Fibroblast of upper back skin (primary cell): ENCODE measurements around the gene HMGN1.

Experiments used
- DNase-seq: peaks from one replicate; pipeline ENCODE4 v3.0.0-alpha.2; 2013

HMGN1 gene

DNA sequence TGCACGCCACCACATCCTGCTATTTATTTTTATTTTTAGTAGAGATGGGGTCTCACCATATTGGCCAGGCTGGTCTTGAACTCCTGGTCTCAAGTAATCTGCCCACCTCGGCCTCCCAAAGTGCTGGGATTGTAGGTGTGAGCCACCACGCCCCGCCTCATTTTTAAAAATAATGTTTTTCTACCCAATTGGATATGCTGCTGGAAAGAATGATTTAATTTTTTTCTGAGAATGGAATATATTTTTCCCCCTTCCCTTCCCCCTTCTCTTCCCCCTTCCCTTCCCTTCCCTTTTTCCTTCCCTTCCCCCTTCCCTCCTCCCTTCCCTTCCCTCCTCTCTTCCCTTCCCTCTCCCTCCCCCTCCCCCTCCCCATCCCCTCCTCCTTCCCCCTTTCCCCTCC, 17.7 kb upstream of the HMGN1 start:
- no peak for DNase-seq

DNA sequence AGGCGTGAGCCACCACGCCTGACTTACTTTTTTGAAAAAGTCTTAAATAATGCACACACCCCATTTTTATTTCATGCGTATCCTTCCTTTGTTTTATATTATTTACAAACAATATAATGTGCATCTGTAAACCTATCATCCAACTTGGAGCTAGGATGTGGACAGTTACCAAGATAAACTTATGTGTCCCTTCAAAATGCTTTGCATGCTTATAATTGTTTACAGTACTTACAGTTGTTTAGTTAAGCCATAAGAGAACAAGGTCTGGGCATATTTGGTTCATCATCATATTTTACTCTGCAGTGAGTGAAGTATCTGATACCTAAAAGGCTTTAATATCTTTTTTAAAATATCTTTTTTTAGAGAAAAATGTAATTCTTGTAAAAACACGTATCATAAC, 16.1 kb upstream of the HMGN1 start:
- no peak for DNase-seq

DNA sequence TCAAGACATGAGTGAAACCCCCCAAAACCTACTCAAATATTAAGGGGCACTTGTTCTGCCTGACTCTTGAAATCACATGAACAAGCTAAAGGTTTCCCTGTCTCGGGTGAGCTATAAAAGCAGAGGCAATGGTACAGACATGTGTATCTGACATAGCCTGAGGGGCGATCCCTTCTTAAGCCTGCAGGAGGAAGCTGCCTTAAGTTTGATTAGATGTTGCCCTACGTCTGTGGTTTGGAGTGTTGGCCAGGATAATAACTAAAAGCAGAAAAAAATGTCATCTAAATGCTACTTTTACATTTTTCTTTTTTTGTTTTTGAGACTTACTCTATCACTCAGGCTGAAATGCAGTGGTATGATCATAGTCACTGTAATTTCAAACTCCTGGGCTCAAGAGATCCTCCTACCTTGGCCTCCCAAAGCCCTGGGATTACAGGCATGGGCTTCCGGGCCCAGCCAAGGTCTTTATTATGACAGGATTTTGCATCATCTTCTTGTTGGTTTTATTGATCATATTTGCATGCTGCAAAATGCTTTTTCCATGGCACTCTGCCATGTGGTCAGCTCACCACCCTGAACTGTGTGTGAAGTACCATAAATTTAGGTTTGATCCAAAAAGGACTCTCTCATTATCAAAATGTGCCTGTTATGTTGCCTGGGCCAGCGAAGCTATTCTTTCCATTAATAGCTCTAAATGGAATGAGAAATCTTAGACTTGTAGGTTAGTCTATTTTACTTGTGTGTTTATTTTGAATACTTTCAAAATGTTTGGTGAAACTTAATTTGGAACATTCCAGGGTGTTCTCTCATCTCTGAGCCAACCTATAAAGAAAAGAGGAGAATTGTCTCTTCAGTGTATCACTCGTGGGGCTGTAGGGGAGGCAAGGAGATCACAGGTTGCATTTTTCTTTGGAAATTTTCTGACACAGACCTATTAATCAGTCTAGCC, 15.0 kb upstream of the HMGN1 start:
- DNase-seq, result no peak

DNA sequence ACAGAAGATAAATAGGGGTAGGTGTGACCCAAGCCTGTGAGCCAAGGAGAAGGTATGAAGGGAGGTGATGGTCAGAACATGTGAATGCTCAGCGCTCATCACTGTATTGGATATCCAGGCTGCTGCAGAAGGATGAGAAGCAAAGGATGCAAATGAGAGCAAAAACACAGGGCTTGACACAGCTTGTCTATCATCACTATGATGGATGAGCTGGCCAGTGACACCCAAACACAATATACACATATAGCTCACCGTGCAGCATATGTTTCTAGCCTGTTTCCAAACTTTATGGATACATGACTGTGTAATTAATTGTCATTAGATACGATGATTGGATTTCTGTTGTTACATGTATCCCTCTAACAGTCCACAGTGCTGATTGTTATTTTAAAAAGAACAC, 13.8 kb upstream of the HMGN1 start:
- no peak for DNase-seq

DNA sequence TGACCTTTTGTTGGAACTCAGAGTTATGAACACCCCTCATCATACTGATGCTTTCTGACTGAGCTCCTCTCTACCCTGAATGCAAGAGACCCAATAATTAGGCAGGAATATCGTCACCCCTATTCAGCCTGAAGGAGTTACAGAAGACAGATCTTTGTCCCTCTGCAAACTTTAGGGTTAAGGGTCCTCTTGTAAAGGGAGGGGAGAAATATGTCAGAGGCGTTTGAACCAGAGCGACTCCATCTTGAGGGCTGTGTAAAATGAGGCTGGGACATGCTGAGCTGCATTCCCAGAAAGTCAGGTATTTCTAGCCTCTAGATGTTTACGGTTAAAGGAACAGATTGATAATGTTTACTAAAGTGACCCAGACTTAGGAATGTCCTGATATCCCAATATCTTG, 10.5 kb upstream of the HMGN1 start:
- no peak for DNase-seq

DNA sequence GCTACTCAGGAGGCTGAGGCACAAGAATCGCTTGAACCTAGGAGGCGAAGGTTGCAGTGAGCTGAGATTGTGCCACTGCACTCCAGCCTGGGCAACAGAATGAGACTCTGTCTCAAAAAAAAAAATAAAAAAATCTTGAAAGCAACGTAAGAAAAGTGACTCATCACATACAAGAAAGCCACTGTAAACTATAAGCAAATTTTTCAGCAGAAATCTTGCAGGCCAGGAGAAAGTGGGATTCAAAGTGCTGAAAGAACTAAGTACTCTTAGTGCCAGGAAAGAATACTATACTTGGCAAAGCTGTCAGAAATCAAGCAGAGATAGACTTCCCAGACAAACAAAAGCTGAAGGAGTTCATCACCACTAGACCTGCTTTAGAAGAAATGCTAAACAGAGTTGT, 4.4 kb upstream of the HMGN1 start:
- DNase-seq, result peak; percentile 13

DNA sequence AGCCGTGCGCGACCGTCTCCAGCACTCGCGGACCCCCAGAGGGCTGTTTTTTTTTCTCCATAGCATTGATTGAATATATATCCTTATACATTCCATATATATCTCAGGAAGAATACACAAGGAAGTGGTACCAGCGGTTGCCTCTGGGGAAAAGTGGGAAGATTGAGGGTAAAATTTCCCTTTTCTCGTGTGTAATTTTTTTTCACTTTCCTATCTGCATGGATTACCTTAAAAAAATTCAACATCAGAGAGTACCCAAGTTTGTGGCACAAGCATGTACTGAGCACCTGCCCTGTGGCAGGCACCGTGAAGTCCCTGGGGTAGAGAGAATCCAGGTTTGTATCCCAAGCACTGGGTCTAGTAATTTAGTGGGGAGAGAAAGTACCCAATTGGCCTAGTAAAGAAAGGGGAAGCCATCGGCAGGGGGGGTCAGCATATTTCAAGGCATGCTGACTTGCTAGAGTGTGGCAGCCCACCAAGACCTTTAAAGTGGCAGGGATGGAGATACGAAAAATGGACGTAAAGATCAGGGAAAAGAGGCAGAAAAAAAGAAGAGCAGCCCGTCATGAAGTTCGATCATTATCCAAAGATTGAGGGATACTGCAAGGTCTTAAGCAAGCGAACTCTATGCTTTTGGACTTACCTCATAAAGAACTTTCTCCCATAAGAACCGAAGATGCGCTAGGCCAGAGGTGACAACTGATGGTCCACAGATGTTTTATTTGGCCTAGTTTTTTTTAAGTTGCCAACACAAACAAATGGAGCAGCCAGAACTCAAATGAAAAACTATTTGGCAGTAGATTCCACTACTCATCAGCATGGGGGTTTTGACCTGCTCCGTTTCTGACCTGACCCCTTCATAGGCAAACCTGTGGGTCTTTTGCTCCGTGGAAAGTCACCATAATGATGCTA, 1.5 kb upstream of the HMGN1 start:
- DNase-seq, result no peak

DNA sequence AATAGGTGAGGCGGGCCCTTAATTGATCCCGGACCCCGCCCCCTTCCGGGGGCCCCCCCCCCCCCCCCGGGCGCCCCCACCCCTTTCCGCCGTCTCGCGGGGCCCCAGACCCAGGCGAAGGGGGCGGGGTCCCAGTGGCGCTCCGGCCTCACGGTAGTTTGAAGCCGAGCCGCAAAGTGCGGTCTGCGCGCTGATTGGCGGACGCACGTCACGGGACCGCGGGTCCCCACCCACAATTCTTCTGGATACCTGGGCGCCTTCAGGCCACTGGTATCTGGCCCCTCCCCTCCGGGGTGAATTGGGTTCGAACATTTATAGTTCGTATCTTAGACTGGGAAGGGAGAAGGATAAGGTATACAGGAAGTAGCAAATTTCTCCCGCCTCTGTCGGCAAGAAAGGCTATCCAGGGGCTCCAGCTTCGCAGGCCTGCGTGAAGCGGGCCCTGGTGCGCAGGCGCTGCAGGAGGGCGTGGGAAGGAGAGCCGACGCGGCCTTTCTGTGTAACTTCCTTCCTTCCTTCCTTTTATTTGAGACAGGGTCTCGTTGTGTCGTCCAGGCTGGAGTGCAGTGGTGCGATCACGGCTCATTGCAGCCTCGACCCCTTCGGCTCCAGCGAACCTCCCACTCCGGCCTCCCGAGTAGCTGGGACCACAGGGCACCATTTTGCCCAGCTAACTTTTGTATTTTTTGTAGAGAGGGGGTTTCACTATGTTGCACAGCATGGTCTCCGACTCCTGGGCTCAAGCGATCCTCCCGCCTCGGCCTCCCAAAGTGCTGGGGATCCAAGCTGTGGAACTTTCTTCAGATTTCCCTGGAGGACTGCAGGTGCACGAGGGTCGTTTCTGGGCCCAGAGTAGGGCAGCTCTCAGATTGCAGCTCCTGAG, 564 bp upstream of the HMGN1 start:
- peak; percentile 95 for DNase-seq

DNA sequence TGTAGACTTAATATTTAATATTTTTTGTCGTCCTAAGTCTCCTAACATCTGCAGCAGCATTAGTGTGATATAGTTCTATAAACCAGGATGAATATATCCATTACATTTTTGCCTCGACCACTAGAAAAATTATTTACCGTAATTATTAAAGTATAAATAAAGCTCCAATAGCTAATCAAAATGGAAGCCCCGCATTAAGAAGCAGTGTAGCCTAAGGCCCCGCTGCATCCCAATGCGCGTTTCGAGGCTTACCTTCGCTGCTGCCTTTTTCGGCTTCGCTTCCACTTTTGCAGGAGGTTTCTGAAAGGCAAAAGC, 891 bp downstream of the HMGN1 start:
- DNase-seq, result peak; percentile 23

DNA sequence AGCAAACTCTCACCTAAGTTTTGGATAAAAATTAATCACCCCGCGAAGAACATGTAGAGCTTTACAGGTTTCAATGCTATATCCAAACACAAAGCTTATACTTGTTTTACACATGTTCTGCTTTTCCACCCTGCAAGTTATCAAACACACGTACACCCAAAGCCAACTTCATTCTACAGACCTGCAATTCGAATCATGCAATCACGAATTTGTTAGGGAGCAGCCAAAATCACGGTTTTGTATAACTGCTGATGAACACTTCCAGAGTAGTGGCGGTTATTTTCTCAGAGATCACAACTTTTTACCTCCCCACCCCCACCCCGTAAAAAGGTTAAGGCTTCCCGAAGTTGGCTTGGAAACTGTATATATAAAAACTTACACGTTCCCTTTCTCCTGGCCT, 1.4 kb downstream of the HMGN1 start:
- DNase-seq, result no peak

DNA sequence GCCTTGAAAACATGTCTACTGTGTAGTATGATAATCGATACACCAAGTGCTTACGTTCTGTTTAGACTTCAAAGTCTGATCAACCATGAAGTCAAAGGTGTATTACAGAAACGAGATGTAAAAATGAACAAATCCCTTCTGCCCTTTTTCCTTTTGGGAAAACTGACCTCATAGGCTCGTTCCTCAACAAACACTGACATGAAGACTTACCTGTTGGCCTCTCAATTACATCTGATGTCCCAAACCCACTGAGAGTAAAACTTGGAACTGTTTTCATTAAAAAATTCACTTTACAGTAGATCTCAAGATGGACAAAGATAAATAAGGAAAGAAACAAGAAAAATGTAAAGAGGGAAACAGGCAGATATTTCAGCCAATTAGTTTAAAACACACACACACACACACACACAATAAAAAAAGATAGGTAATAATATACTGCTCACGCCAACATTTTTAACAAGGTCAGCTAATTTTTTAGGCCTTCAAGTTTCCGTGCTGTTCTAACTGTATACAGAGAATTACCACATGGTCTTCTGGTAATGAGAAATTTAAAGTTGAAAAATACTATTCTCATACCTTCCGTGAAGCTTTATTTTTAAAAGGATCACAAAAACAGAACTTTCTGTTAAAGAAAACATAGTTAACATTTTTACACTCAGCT, 2.1 kb downstream of the HMGN1 start:
- DNase-seq, result no peak

DNA sequence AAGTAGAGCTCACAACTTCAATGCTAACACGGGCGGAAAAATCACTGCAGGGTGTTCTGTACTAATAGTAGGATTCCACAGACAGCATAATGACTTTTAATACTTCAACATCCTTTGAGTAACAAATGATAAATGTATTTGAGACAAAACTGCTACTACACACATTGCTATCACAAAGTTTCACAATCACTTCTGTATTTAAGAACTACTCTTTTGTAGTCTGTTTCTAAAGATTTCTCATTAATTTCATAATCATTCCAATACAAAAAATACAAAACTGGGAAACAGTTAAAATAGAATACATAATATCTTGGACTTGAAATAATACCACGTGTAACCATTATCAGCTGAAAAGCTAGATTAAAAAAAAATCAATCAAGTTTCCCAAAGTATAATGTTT, 2.7 kb downstream of the HMGN1 start:
- DNase-seq, result no peak

DNA sequence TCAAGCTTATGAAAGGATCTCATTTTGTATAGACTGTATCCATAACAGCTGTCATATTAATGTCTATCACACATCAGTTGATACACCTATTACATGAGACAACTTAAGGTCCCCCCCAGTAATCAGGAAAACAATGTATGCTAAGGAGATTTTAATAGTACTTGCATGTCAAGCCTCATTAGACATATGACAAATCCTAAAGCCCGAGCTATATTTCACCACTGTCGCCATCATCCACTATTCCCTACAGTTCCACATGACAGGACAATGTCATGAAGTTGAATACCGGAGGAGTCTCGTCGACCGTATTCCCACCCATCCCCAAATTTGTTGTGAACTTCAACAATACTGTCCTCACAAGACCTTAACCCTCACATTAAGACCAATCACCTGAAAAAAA, 3.4 kb downstream of the HMGN1 start:
- DNase-seq, result no peak

DNA sequence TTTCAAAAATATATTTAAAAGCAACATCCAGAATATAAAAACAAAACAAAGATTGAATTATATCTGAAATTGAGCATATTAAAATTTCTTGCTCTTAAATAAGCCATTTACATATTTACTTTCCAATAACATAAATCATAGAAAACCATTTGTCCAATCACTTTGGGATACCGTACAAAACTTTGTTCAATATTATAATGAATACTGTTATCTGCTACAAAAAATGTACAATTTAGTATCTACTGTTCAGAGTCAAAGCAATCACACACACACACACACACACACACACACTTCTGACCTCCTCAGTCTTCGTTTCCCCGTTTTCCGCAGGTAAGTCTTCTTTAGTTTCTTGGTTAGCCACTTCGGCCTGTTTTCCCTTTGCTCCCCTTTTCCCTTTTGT, 4.0 kb downstream of the HMGN1 start:
- DNase-seq, result no peak

DNA sequence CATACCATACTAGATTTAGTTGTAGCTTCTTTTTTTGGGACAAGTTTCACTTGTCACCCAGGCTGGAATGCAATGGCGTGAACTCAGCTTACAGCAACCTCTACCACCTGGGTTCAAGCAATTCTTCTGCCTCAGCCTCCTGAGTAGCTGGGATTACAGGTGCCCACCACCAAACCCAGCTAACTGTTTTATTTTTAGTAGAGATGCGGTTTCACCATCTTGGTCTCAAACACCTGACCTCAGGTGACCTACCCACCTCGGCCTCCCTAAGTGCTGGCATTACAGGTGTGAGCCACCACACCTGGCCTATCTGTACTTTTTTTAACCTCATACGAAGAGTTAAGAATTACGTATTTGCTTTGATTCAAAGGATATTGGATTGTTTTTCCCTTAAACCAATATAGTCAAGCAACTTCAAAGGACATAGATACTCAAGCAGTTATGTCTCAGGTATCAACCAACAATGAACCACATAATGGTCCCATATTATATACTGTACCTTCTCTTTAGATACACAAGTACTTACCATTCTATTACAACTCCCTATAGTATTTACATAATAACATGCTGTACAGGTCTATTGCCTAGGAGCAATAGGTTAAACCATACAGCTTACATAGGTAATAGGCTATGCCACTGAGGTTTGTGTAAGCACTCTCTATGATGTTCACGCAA, 7.5 kb downstream of the HMGN1 start:
- no peak for DNase-seq

DNA sequence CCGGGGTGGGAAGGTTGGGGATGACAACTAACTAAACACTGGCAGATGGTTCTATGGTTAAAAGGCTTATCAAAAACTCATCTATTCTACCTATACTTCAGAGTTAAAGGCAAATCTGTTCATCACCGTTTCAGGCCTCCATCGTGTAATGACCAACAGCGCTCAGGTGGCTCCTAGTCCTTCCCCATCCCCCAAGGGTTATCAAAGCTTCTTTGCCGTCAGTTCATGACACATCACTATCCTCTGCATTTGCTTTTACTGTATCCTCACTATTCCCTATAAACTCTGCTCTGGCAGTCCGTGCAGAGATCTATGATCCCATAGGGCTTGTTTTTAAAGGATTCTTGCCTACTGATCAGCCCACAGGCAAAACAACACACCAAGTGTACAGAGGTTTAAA, 8.2 kb downstream of the HMGN1 start:
- no peak for DNase-seq

DNA sequence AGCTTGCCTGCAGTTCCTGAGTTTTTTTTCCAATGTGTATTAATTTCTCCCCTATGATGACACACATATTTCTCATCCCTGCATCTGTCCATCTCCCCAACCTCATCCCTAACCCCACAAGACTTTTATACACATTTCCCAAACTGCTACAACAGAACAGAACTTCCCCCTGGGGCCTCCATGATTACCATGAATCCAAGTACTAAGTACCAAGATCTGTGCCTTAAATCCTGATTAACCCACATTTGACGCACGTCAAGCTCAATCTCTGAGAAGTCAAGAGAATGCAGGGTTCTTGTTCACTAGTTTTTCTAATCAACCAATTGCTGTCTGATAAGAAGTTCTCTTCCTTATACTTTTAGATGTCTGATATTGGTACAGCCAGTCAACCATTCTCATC, 9.7 kb downstream of the HMGN1 start:
- no peak for DNase-seq

DNA sequence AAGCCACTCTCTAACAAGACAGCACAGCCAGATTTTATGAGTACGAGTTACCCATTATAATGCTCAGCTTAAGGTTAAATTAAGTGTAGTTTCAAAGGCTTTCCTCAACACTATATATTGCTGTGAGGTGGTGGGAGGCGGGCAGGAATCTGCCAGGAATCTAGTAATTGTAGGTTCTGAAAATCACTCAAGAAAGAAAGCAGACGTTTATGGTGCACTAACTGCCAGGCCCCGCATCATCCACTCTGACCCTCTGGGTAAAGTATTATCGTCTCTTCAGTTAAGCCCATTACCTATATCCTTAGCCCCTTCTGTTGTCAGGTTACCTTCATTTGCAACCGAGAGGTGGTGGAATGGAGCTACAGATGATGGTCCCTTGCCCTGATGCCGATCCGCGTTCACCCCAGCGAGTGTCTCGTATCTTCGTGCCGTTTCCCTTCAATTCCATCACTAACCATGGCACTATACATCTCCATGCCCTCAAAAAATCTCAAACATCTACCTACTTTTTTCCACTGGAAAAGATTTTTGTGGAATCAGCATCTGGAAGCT, 12.4 kb downstream of the HMGN1 start:
- no peak for DNase-seq

DNA sequence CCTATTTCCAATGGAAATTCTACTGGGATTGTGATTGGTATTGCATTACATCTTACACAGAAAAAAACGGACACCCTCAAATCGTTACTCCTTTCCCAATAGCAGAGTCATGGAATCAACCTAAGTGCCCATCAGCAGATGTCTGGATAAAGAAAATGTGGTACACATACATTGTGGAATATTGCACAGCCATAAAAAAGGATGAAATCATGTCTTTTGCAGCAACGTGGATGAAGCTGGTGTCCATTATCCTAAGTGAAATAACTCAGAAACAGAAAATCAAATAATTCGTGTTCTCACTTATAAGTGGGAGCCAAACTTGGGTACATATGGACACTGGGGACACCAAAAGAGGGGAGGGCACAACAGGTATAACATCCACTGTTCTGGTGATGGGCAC, 14.3 kb downstream of the HMGN1 start:
- no peak for DNase-seq

DNA sequence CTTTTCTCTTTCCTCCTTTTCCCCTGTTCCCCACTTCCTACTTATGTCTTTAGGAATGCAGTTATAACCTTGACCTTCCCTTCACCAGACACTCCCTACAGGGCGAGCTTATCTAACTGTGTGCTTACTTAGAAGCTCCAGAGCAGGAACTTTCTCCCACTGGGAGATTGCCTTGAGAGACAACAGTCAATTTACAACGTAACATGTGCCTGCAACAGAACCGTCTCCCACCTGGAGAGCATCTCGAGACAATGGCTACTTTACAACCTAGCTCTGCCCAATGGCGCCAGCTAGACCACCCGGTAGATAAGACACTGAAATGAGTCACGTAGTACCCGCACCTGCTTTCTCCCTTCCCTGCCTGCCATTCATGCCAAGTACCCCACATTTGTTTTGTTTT, 16.7 kb downstream of the HMGN1 start:
- DNase-seq, result no peak

DNA sequence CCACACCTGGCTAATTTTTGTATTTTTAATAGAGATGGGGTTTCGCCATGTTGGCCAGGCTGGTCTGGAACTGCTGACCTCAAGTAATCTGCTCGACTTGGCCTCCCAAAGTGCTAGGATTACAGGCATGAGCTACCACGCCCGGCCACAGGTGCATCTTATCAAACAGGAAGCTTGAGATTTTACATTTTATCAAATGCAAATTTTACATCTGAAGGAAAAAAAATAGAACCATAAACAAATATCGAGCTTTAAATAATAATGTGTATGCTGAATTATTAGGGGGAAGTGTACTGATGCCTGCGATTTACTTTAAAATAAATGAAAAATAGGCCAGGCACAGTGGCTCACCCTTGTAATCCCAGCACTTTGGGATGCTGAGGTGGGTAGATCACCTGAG, 18.9 kb downstream of the HMGN1 start:
- DNase-seq, result no peak

DNA sequence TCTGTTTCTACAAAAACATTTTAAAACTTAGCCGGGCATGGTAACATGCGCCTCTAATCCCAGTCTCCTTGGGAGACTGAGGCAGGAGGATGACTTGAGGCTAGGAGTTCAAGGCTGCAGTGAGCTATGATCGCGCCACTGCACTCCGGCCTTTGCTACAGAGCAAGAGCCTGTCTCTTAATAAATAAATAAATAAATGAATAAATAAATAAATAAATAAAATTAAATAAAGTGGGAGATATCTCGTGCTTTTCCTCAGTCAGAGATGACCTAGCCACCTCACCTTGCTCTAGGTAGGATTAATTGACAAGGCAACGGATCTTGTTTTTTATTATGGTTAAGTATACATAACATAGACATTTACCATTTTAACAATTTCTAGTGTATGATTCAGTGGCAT, 21.2 kb downstream of the HMGN1 start:
- no peak for DNase-seq
